Hematopoietic multipotent progenitor cell treated with erythropoietin and hydrocortisone succinate and interleukin-3 and kit ligand, for 8 days (in vitro differentiated cells): ENCODE data around the gene SMG6.
"Not testable (repeated sequence)": the region's sequence is repeated elsewhere in the genome, so short reads cannot be mapped to it uniquely, and the experiment has no call there.

Experiments used
- DNase-seq: peaks from one replicate; pipeline ENCODE4 v3.0.0-alpha.2; 2015

The SMG6 gene

GRCh38 chr17:2259769-2260536, 43.6 kb downstream of the SMG6 start:
- DNase-seq: no peak

GRCh38 chr17:2258830-2259229, 44.8 kb downstream of the SMG6 start:
- DNase-seq: not testable (repeated sequence)

GRCh38 chr17:2253768-2254406, 49.7 kb downstream of the SMG6 start:
- no peak for DNase-seq

- no peak for DNase-seq
Observed at GRCh38 chr17:2253362-2253761, 50.2 kb downstream of the SMG6 start.

GRCh38 chr17:2251098-2251497, 52.5 kb downstream of the SMG6 start:
- DNase-seq: no peak

GRCh38 chr17:2250140-2251095, 53.2 kb downstream of the SMG6 start:
- no peak for DNase-seq

- no peak for DNase-seq
Observed at GRCh38 chr17:2247005-2247404, 56.6 kb downstream of the SMG6 start.

- peak; percentile 79 for DNase-seq
Observed at GRCh38 chr17:2244545-2245525, 58.8 kb downstream of the SMG6 start.

- no peak for DNase-seq
Observed at GRCh38 chr17:2243953-2244352, 59.6 kb downstream of the SMG6 start.

- DNase-seq: no peak
Observed at GRCh38 chr17:2241823-2242222, 61.8 kb downstream of the SMG6 start.

GRCh38 chr17:2240541-2240940, 63.0 kb downstream of the SMG6 start:
- DNase-seq: no peak

- no peak for DNase-seq
Observed at GRCh38 chr17:2239882-2240430, 63.6 kb downstream of the SMG6 start.

- no peak for DNase-seq
Observed at GRCh38 chr17:2239170-2239551, 64.4 kb downstream of the SMG6 start.

GRCh38 chr17:2238432-2239169, 65.0 kb downstream of the SMG6 start:
- no peak for DNase-seq

GRCh38 chr17:2237950-2238349, 65.6 kb downstream of the SMG6 start:
- DNase-seq: no peak

- DNase-seq: no peak
Observed at GRCh38 chr17:2237521-2237921, 66.1 kb downstream of the SMG6 start.

GRCh38 chr17:2235792-2236366, 67.7 kb downstream of the SMG6 start:
- no peak for DNase-seq

GRCh38 chr17:2235265-2235664, 68.3 kb downstream of the SMG6 start:
- DNase-seq: no peak

- DNase-seq: no peak
Observed at GRCh38 chr17:2233441-2233947, 70.1 kb downstream of the SMG6 start.

GRCh38 chr17:2232244-2232638, 71.3 kb downstream of the SMG6 start:
- DNase-seq: no peak

GRCh38 chr17:2230877-2231276, 72.7 kb downstream of the SMG6 start:
- DNase-seq: no peak
